ENCODE data around the gene PACSIN2. TPM values are rescaled to one million over a fixed set of nuclear protein-coding genes. Genes with fewer than 3 reads are reported as not detected.

PACSIN2 gene
- total and polyA plus RNA-seq, 10 of the 15 experiments (the other 5 are each of a cell fraction or from before 2014, with no cell fraction given) = 0.93 to 78.7 (median 46.8) TPM

DNA sequence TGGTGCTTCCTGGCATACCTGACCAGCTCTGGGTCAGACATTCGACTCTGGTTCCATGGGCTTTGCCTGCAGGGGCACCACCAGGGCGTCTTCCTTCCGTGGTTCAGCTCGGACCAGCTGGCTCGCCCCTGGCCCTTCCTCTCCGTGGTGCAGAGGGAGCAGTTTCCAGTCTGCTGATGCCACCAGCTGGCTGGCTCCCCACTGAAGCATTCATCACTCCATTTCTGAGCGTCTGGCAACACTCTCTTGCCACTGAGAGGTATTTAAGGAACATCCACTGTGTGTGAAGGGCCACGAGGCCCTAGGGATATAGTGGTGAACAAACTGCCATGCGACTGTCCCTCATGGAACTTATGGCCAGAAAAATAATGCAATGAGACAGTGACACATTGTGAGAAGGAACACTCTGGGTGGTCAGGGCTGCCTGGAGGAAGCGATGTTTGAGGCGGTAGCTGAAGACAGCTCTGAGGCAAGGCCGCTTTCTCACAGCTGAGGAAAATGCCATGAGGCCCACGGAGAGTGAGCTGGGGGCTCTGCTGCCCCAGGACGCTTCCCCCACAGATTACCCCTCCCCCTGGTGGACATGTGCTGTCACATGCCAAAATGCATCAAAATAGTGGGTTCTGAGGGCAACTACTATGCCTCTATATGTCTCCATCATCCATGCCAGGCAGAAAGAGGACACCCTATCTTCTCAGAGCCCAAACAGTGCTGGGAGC lies 113.0 kb downstream of the PACSIN2 start:
- Histone ChIP-seq H3K9me3 (replicated peaks; ENCODE audit: control insufficient read depth, insufficient read depth, low read length) (no peaks in the 10 kb centered on the region), H3K9ac (ENCODE audit: control insufficient read depth, insufficient read depth, low read length) (no peak overlapping the region), H4K20me1 (ENCODE audit: control insufficient read depth, insufficient read depth) (no peaks in the 10 kb centered on the region), H3K36me3 (ENCODE audit: control insufficient read depth in 2 of 2, insufficient read depth in 2 of 2, low read length in 1 of 2) (peaks cover 13 to 20% of the 10 kb centered on the region in 2 experiments; a peak in 3 of 4 replicates), H3K27ac (ENCODE audit: control insufficient read depth, insufficient read depth) (no peak overlapping the region), H3K4me2 (ENCODE audit: control insufficient read depth, insufficient read depth) (no peak overlapping the region), H3K4me1 (ENCODE audit: control insufficient read depth, insufficient read depth, low read length) (peaks cover 6% of the 10 kb centered on the region), H3K4me3 (no peak overlapping the region), H3K27me3 (replicated peaks in 1 of 2; ENCODE audit: control insufficient read depth in 2 of 2, insufficient read depth in 2 of 2, low read length in 1 of 2) (no peaks in the 10 kb centered on the region), H3K79me2 (ENCODE audit: control insufficient read depth, insufficient read depth, low read length) (peaks cover 6% of the 10 kb centered on the region), H2AFZ (ENCODE audit: control insufficient read depth, low read depth, low read length) (no peak overlapping the region)
- intact Hi-C loops (cut with micrococcal nuclease; ENCODE audit: unreplicated experiment) = no loop called here
- CTCF ChIA-PET = interaction anchor here (0.6 to 3.6 kb wide), 8 partner anchors 8 to 131 kb away, joined by 3 to 16 read pairs (median 3); no protein-coding TSS in a partner anchor
- no peak for FAIRE-seq
- 77% methylated on average over 14 of the region's 14 CpGs for WGBS (ENCODE audit: insufficient coverage, insufficient replicate concordance, low lambda C conversion rate, missing lambda C conversion rate)
- no peak for DNase-seq (ENCODE audit: low read depth, low spot score)
- POLR2A ChIA-PET = interaction anchor here (1.2 kb wide), 1 partner anchor 9 kb away, joined by 3 read pairs; no protein-coding TSS in a partner anchor
- SMC1A ChIA-PET (ENCODE audit: uncharacterized antibody, unreplicated experiment) = interaction anchor here (0.7 to 3.3 kb wide), 6 partner anchors 9 to 74 kb away, joined by 3 to 13 read pairs (median 3); no protein-coding TSS in a partner anchor
- BruUV-seq (replicated peaks) = no TSS peak
- RAD21 ChIA-PET (ENCODE audit: unreplicated experiment) = interaction anchor here (1.7 kb wide), 1 partner anchor 34 kb away, joined by 5 read pairs; no protein-coding TSS in a partner anchor
- TF ChIP-seq MXI1 (IDR thresholded peaks at IDR 0.05; ENCODE audit: low read depth, low read length) (no peak), SMC3 (IDR thresholded peaks at IDR 0.05; ENCODE audit: borderline replicate concordance, low read length) (peak; percentile 22; the same call in 1 of the 2 replicates), NFYB (IDR thresholded peaks at IDR 0.05; ENCODE audit: insufficient read depth, low read depth, low read length) (no peak), RBBP5 (conservative IDR thresholded peaks at IDR 0.05) (no peak), TAF1 (IDR thresholded peaks at IDR 0.05; ENCODE audit: borderline replicate concordance, low read depth, low read length) (no peak), EGR1 (IDR thresholded peaks at IDR 0.05; ENCODE audit: borderline replicate concordance in 1 of 2, low read depth in 2 of 2, low read length in 2 of 2) (no peak), CHD4 (IDR thresholded peaks at IDR 0.05) (no peak), RUNX3 (IDR thresholded peaks at IDR 0.05; ENCODE audit: low read length) (no peak)
- TF ChIP-seq, protein P1, sequence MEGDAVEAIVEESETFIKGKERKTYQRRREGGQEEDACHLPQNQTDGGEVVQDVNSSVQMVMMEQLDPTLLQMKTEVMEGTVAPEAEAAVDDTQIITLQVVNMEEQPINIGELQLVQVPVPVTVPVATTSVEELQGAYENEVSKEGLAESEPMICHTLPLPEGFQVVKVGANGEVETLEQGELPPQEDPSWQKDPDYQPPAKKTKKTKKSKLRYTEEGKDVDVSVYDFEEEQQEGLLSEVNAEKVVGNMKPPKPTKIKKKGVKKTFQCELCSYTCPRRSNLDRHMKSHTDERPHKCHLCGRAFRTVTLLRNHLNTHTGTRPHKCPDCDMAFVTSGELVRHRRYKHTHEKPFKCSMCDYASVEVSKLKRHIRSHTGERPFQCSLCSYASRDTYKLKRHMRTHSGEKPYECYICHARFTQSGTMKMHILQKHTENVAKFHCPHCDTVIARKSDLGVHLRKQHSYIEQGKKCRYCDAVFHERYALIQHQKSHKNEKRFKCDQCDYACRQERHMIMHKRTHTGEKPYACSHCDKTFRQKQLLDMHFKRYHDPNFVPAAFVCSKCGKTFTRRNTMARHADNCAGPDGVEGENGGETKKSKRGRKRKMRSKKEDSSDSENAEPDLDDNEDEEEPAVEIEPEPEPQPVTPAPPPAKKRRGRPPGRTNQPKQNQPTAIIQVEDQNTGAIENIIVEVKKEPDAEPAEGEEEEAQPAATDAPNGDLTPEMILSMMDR (IDR thresholded peaks at IDR 0.05 in 2 of 3, conservative IDR thresholded peaks at IDR 0.05 in 1 of 3; ENCODE audit: control insufficient read depth in 2 of 3, extremely low read depth in 1 of 3, insufficient read depth in 1 of 3, low read depth in 3 of 3, low read length in 3 of 3) = peak; percentile 29 to 52 (median 39); a peak in 5 of 6 replicates
- ATAC-seq = peak; percentile 38; the same call in 1 of the 3 replicates
- in situ Hi-C loops (cut with MboI) = no loop called here

Data from GM12878 (cell line).